Colonic mucosa (tissue), 4 donors: Measurements from ENCODE around the gene UVSSA. TPM values are rescaled to one million over a fixed set of nuclear protein-coding genes. Genes with fewer than 3 reads are reported as not detected.

Experiments used
- DNase-seq: peaks from one replicate; pipeline ENCODE4 v3.0.0-alpha.2; 2020
- H3K27ac ChIP-seq: fragments of 200-600 bp; one replicate; pipeline ENCODE4 v1.8.0; 2021
- H3K27me3 ChIP-seq: fragments of 200-600 bp; one replicate; pipeline ENCODE4 v1.8.0; 2021
- H3K36me3 ChIP-seq: fragments of 200-600 bp; one replicate; pipeline ENCODE4 v1.8.0; 2021
- H3K4me1 ChIP-seq: fragments of 200-600 bp; one replicate; pipeline ENCODE4 v1.8.0; 2021; ENCODE audit warnings: mild to moderate bottlenecking
- H3K4me3 ChIP-seq: fragments of 200-600 bp; one replicate; pipeline ENCODE4 v1.8.0; 2021
- H3K9ac ChIP-seq, 2 donors: one replicate each; pipeline ENCODE4 v1.7.0; 2013; ENCODE audit warnings: control low read depth in 2 of 2, low read depth in 2 of 2, low read length in 2 of 2
- H3K9me3 ChIP-seq: fragments of 200-600 bp; one replicate; pipeline ENCODE4 v1.8.0; 2021
- intact Hi-C: fragments of 100-400 bp; cut with DNase I; formaldehyde crosslinking; loops from one replicate; pipeline ENCODE4 v1.14.1; 2022
- total RNA-seq, 2 donors: library from RNA; stranded (reverse); fragmentation: NEBNext Ultra II Directional in 1 of 2; extraction: Animal tissue kit (Norgen Biotek cat#: 25700) in 1 of 2; gene quantifications; one replicate each; pipeline ENCODE4 v1.2.1, GENCODE V29; 2021
- TF ChIP-seq, protein P1 (sequence below): fragments of 200-600 bp; IDR thresholded peaks from one replicate; pipeline ENCODE4 v1.8.0; 2022; ENCODE audit warnings: antibody characterized with exemption, mild to moderate bottlenecking
- donor health status: healthy.
- donor health status: DM: no; HTN: no; CAD: no.
- donor health status: DM: no; HTN: no; CAD: no.

Gene UVSSA
- total RNA-seq, 2 donors from 2014 or later, result 16.7 to 55.7 TPM

DNA sequence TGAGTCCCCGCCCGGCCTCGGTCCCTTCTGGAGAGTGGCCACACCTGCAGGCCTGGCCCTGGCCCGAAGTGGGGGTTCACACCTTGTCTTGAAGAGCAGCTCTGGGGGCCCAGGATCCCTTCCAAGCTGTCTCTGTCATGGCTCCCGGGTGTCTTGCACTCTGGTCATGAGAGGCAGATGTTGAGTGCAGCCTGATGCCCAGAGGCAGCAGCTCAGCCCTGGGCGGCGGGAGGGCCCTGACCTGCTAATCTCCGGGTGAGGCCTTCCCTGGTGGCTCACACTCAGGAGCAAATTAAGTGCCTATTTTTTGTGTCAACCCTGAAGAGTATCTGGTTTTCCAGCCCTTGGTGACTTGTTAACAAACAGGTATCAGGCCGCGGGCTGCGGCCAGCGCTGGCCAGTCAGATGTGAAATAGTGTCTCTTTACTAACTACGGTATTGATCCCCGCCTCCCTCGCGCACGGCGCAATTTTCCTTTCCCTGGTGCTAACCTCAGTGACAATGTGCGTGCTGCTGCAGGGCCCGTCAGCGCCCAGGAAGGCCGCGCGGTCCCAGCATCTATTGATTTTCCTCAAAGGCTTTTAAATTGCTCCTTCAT lies 35.0 kb downstream of the UVSSA start:
- intact Hi-C loops, result no loop called here
- Histone ChIP-seq H3K27ac (no peak overlapping the region), H3K36me3 (no peaks in the 10 kb centered on the region), H3K27me3 (no peaks in the 10 kb centered on the region), H3K4me3 (no peak overlapping the region), H3K9ac (no peak overlapping the region), H3K9me3 (no peaks in the 10 kb centered on the region), H3K4me1 (no peaks in the 10 kb centered on the region)
- no peak for DNase-seq
- TF ChIP-seq, protein P1, sequence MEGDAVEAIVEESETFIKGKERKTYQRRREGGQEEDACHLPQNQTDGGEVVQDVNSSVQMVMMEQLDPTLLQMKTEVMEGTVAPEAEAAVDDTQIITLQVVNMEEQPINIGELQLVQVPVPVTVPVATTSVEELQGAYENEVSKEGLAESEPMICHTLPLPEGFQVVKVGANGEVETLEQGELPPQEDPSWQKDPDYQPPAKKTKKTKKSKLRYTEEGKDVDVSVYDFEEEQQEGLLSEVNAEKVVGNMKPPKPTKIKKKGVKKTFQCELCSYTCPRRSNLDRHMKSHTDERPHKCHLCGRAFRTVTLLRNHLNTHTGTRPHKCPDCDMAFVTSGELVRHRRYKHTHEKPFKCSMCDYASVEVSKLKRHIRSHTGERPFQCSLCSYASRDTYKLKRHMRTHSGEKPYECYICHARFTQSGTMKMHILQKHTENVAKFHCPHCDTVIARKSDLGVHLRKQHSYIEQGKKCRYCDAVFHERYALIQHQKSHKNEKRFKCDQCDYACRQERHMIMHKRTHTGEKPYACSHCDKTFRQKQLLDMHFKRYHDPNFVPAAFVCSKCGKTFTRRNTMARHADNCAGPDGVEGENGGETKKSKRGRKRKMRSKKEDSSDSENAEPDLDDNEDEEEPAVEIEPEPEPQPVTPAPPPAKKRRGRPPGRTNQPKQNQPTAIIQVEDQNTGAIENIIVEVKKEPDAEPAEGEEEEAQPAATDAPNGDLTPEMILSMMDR, result no peak

DNA sequence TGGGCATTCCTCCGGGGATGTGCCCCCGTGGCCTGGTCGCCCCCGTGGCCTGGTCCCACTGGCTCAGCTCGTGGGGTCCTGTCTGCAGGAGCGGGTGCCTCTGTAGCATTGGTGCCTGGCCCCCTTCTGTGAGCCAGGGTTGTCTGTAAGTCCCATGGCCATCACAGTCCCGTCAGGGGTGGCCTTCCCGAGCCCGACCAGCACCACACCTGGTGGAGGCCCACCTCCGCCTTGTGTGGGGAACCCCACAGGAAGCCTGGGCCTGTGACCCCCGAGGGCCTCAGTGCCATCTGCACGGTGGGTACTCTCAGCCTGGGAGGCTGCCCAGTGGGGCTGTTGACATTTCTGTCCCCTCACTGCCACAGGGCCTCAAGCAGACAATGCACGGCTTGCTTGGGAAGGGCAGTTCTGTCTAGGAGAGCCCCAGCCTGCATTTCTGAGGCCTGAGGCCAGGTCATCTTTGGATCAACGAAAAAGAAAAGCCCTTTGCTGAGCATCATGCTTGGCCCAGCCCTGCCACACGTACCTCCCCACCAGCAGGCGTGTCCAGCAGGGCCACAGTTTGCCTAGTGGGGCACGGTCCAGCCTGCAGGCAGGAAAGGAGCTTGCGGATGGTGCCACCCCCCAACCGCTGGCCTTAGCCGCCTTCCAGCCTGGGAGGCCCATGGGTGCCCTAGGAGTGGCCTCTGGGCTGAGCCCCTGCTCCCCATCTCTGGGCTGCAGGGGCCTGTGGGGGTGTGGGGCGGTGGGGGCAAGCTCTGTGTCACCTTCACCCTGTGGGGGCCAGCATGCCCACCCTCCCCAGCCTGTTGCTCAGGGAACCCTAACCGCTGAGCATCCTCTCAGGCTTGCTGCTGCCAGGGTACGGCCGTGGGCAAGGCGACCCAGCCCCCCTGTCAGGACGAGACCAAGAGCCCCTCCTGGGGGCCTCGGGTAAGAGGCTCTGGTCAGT lies 36.0 kb downstream of the UVSSA start:
- no peak for DNase-seq
- no peak overlapping the region for H3K27ac ChIP-seq
- no peaks in the 10 kb centered on the region for H3K4me1 ChIP-seq
- TF ChIP-seq, protein P1, result no peak
- no peak overlapping the region for H3K9ac ChIP-seq
- no peaks in the 10 kb centered on the region for H3K9me3 ChIP-seq
- no peak overlapping the region for H3K4me3 ChIP-seq
- no peaks in the 10 kb centered on the region for H3K36me3 ChIP-seq
- intact Hi-C loops, result no loop called here
- no peaks in the 10 kb centered on the region for H3K27me3 ChIP-seq

DNA sequence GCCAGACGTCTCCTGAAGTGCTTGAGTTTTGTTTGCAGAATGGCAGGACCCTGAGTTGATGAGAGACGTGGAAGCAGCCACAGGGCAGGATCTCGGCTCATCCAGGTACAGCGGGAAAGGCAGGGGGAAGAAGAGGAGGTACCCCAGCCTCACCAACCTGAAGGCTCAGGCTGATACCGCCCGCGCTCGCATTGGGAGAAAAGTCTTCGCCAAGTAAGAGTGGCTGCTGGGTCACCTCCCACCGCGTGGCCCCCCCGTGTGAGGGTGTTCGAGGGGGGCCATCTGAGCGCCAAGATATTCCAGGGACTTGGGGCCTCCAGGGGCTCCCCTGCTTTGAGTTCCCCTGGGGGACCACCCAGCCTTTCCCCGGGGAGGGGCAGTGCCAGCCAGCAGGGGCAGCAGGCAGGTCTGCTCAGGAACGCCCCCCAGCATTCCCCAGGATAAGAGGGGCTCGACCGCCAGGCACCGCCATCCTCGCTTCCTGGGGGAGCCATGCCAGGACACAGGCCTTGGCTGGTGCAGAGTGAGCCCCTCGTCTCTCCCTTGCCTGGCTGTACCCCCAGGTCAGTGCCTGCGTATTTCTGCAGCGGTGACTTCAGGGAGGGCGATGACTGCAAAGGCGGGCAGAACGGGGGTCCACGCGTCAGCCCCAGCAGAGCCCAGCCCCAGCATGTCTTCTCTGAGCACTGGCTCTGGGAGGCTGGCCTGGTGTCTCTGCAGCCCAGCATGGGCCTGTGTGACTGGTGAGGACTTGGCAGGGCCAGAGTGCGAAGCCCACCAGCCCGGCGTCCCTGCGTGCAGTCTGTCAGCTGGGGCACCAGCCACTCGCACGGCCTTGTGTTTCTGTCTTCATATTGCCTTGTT lies 37.0 kb downstream of the UVSSA start:
- TF ChIP-seq, protein P1, result no peak
- no peak overlapping the region for H3K9ac ChIP-seq
- intact Hi-C loops, result no loop called here
- no peaks in the 10 kb centered on the region for H3K27me3 ChIP-seq
- H3K4me3 ChIP-seq, result no peak overlapping the region
- no peaks in the 10 kb centered on the region for H3K36me3 ChIP-seq
- DNase-seq, result no peak
- H3K9me3 ChIP-seq, result no peaks in the 10 kb centered on the region
- no peak overlapping the region for H3K27ac ChIP-seq
- H3K4me1 ChIP-seq, result no peaks in the 10 kb centered on the region

DNA sequence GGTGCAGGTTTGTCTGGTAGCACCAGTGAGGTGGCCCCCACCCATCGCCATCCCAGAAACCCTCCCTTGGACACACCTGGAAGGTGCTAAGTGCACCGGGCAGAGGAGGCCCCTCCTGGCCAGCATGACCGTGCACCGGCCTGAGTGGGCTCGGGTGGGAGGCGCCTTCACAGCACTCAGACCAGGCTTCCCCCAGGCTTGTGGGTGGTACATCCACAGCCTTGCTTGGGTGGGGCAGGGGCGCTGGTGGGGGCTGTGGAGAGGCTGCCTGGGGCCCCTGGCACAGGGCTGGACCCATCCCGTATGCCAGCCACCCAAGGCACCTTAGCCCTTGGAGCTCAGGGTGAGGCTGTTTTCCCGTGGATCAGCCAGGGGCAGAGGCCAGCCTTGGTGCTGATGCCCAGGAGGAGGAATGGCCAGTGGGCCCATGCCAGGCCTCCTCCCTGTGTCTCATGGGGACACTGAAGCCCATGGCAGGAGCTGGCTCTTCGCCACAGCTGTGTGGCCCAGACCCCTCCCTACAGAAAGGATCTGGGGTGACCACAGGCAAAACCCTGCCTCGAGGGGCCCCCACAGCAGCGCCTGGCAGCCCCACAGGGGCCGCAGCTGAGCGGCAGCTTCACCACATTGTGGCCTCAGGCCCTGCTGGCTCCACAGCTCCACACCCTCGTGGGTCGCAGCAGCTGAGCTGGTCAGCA lies 37.8 kb downstream of the UVSSA start:
- no peaks in the 10 kb centered on the region for H3K36me3 ChIP-seq
- intact Hi-C loops, result no loop called here
- TF ChIP-seq, protein P1, result no peak
- H3K9ac ChIP-seq, result no peak overlapping the region
- H3K27ac ChIP-seq, result no peak overlapping the region
- no peaks in the 10 kb centered on the region for H3K4me1 ChIP-seq
- DNase-seq, result no peak
- H3K9me3 ChIP-seq, result no peaks in the 10 kb centered on the region
- no peak overlapping the region for H3K4me3 ChIP-seq
- H3K27me3 ChIP-seq, result no peaks in the 10 kb centered on the region
